Posterior vena cava (tissue), 2 donors: ENCODE measurements around the gene NCDN. TPM values are rescaled to one million over a fixed set of nuclear protein-coding genes. Genes with fewer than 3 reads are reported as not detected.
A peak's percentile ranks its signal among the peaks of the same experiment; 100 is the strongest.

Source experiments
- DNase-seq: peaks from one replicate; pipeline ENCODE4 v3.0.0-alpha.2; 2020; ENCODE audit warnings: low spot score
- intact Hi-C, 2 donors: fragments of 100-400 bp; cut with DNase I; formaldehyde crosslinking; loops; one replicate each; pipeline versions ENCODE4 v1.14.1 to v1.14.2; 2022 to 2023
- long read RNA-seq, 2 donors: library from polyadenylated mRNA; unstranded; transcript quantifications; one replicate each; pipeline ENCODE4 v2.0.0, GENCODE V29; 2020 to 2021
- total RNA-seq, 2 donors: library from RNA; stranded (reverse); fragmentation: NEBNext Ultra II Directional; extraction: Animal tissue kit (Norgen Biotek cat#: 25700); gene quantifications; one replicate each; pipeline ENCODE4 v1.2.1, GENCODE V29; 2021
- donor health status: DM: yes; HTN: yes; CAD: no.
- donor health status: DM: yes; HTN: yes; CAD: no.

NCDN gene
- 10 to 100 TPM; 16.6 to 22.6 TPM for total RNA-seq
- long read RNA-seq, donor 1, partial matches to known transcripts, result 8 of 15 reads
- long read RNA-seq, donor 1, other reads (novel, unspliced or antisense), result 3 of 15 reads
- long read RNA-seq, donor 2, partial matches to known transcripts, result 11 of 15 reads
- long read RNA-seq, donor 2, other reads (novel, unspliced or antisense), result 1 of 15 reads

GRCh38 chr1:35557611-35558373 lies at the start of gene NCDN:
Gene NCDN (plus strand): TSS chr1:35557799. CDS start chr1:35558191, 392 bp downstream.
- peak; percentile 99 for DNase-seq
- intact Hi-C loops, result no loop called here

- intact Hi-C loops, result no loop called here
- DNase-seq, result no peak
Measured at GRCh38 chr1:35507947-35508346, 49.7 kb upstream of the NCDN start.

GRCh38 chr1:35509558-35509957 lies 48.0 kb upstream of the NCDN start:
- intact Hi-C loops, result no loop called here
- no peak for DNase-seq

GRCh38 chr1:35511305-35511704 lies 46.3 kb upstream of the NCDN start:
- intact Hi-C loops, result no loop called here

GRCh38 chr1:35518183-35518582 lies 39.4 kb upstream of the NCDN start:
- DNase-seq, result no peak
- intact Hi-C loops, result no loop called here

More at GRCh38 chr1:35511305-35511704, 46.3 kb upstream of the NCDN start:
- DNase-seq, result no peak

- no peak for DNase-seq
- intact Hi-C loops, result no loop called here
Measured at GRCh38 chr1:35519432-35519831, 38.2 kb upstream of the NCDN start.

- no peak for DNase-seq
- intact Hi-C loops, result no loop called here
Measured at GRCh38 chr1:35524106-35524505, 33.5 kb upstream of the NCDN start.

- no peak for DNase-seq
- intact Hi-C loops, result no loop called here
Measured at GRCh38 chr1:35530168-35530567, 27.4 kb upstream of the NCDN start.

GRCh38 chr1:35530946-35531345 lies 26.7 kb upstream of the NCDN start:
- intact Hi-C loops, result no loop called here
- DNase-seq, result no peak

- intact Hi-C loops, result no loop called here
- no peak for DNase-seq
Measured at GRCh38 chr1:35531368-35531767, 26.2 kb upstream of the NCDN start.

- no peak for DNase-seq
- intact Hi-C loops, result no loop called here
Measured at GRCh38 chr1:35532497-35533223, 24.9 kb upstream of the NCDN start.

GRCh38 chr1:35533586-35533985 lies 24.0 kb upstream of the NCDN start:
- DNase-seq, result no peak
- intact Hi-C loops, result no loop called here

- intact Hi-C loops, result no loop called here
- DNase-seq, result no peak
Measured at GRCh38 chr1:35535243-35535642, 22.4 kb upstream of the NCDN start.

GRCh38 chr1:35536556-35537162 lies 20.9 kb upstream of the NCDN start:
- no peak for DNase-seq
- intact Hi-C loops, result no loop called here

GRCh38 chr1:35537806-35538205 lies 19.8 kb upstream of the NCDN start:
- no peak for DNase-seq
- intact Hi-C loops, result no loop called here

GRCh38 chr1:35539073-35539823 lies 18.4 kb upstream of the NCDN start:
- intact Hi-C loops, result no loop called here
- DNase-seq, result no peak

- DNase-seq, result no peak
- intact Hi-C loops, result no loop called here
Measured at GRCh38 chr1:35539824-35540261, 17.8 kb upstream of the NCDN start.

GRCh38 chr1:35544976-35545375 lies 12.6 kb upstream of the NCDN start:
- intact Hi-C loops, result no loop called here
- DNase-seq, result no peak

- intact Hi-C loops, result no loop called here
- no peak for DNase-seq
Measured at GRCh38 chr1:35546614-35547013, 11.0 kb upstream of the NCDN start.
